HEK293 (cell line): ENCODE data around the gene CPNE8.

Experiments
- EGR2 ChIP-seq: fragments of 450-650 bp; formaldehyde crosslinking; IDR thresholded peaks from 2 replicates; pipeline ENCODE4 v1.5.1; 2016; ENCODE audit warnings: low read depth, missing biosample characterization, missing genetic modification characterization
- FEZF1 ChIP-seq: fragments of 450-650 bp; formaldehyde crosslinking; IDR thresholded peaks from 2 replicates; pipeline ENCODE4 v1.5.1; 2016; ENCODE audit warnings: missing biosample characterization, missing genetic modification characterization
- GFI1B ChIP-seq: fragments of 450-650 bp; formaldehyde crosslinking; IDR thresholded peaks from 2 replicates; pipeline ENCODE4 v1.5.1; 2016; ENCODE audit warnings: missing biosample characterization, missing genetic modification characterization
- HIC1 ChIP-seq: fragments of 450-650 bp; formaldehyde crosslinking; IDR thresholded peaks from 2 replicates; pipeline ENCODE4 v1.5.1; 2016; ENCODE audit warnings: missing biosample characterization, missing genetic modification characterization
- KLF10 ChIP-seq: fragments of 450-650 bp; IDR thresholded peaks from 2 replicates; pipeline ENCODE4 v1.5.1; 2018; ENCODE audit warnings: missing biosample characterization, mild to moderate bottlenecking, missing genetic modification characterization
- KLF7 ChIP-seq: fragments of 450-650 bp; formaldehyde crosslinking; IDR thresholded peaks from 2 replicates; pipeline ENCODE4 v1.5.1; 2016; ENCODE audit warnings: missing biosample characterization, missing genetic modification characterization, borderline replicate concordance
- OVOL3 ChIP-seq: fragments of 450-650 bp; formaldehyde crosslinking; IDR thresholded peaks from 2 replicates; pipeline ENCODE4 v1.5.1; 2016; ENCODE audit warnings: missing biosample characterization, missing genetic modification characterization
- TRIM28 ChIP-seq: IDR thresholded peaks from 2 replicates; pipeline ENCODE4 v1.6.1; 2011; ENCODE audit warnings: low read length, control low read depth, borderline replicate concordance
- YY2 ChIP-seq: fragments of 450-650 bp; formaldehyde crosslinking; IDR thresholded peaks from 2 replicates; pipeline ENCODE4 v1.5.1; 2016; ENCODE audit warnings: missing biosample characterization, missing genetic modification characterization
- ZBTB21 ChIP-seq: fragments of 450-650 bp; formaldehyde crosslinking; IDR thresholded peaks from 2 replicates; pipeline ENCODE4 v1.5.1; 2017; ENCODE audit warnings: missing biosample characterization, missing genetic modification characterization
- ZBTB26 ChIP-seq: fragments of 450-650 bp; formaldehyde crosslinking; optimal IDR thresholded peaks from 2 replicates; pipeline ENCODE3; 2016; ENCODE audit warnings: missing biosample characterization, mild to moderate bottlenecking, missing genetic modification characterization
- ZNF10 ChIP-seq: fragments of 450-650 bp; formaldehyde crosslinking; IDR thresholded peaks from 2 replicates; pipeline ENCODE4 v1.5.1; 2017; ENCODE audit warnings: missing biosample characterization, missing genetic modification characterization
- ZNF121 ChIP-seq: fragments of 450-650 bp; formaldehyde crosslinking; IDR thresholded peaks from 2 replicates; pipeline ENCODE4 v1.5.1; 2016; ENCODE audit warnings: missing biosample characterization, missing genetic modification characterization
- ZNF223 ChIP-seq: fragments of 450-650 bp; formaldehyde crosslinking; IDR thresholded peaks from 2 replicates; pipeline ENCODE4 v1.5.1; 2016; ENCODE audit warnings: missing biosample characterization, missing genetic modification characterization
- ZNF248 ChIP-seq: fragments of 450-650 bp; formaldehyde crosslinking; IDR thresholded peaks from 2 replicates; pipeline ENCODE4 v1.5.1; 2017; ENCODE audit warnings: missing biosample characterization, missing genetic modification characterization
- ZNF404 ChIP-seq: fragments of 450-650 bp; formaldehyde crosslinking; IDR thresholded peaks from 2 replicates; pipeline ENCODE4 v1.5.1; 2017; ENCODE audit warnings: missing biosample characterization, missing genetic modification characterization
- ZNF510 ChIP-seq: fragments of 450-650 bp; formaldehyde crosslinking; IDR thresholded peaks from 2 replicates; pipeline ENCODE4 v1.5.1; 2018; ENCODE audit warnings: mild to moderate bottlenecking, missing genetic modification characterization, missing biosample characterization; ENCODE audit not compliant: insufficient replicate concordance
- ZNF513 ChIP-seq: fragments of 450-650 bp; IDR thresholded peaks from 2 replicates; pipeline ENCODE4 v1.5.1; 2018; ENCODE audit warnings: missing biosample characterization, missing genetic modification characterization
- ZNF571 ChIP-seq: fragments of 450-650 bp; formaldehyde crosslinking; IDR thresholded peaks from 2 replicates; pipeline ENCODE4 v1.5.0; 2017; ENCODE audit warnings: missing biosample characterization, missing genetic modification characterization
- ZNF629 ChIP-seq: fragments of 450-650 bp; formaldehyde crosslinking; IDR thresholded peaks from 2 replicates; pipeline ENCODE4 v1.5.1; 2017; ENCODE audit warnings: missing biosample characterization, missing genetic modification characterization
- ZNF664 ChIP-seq: fragments of 450-650 bp; formaldehyde crosslinking; IDR thresholded peaks from 2 replicates; pipeline ENCODE4 v1.5.1; 2016; ENCODE audit warnings: missing biosample characterization, missing genetic modification characterization
- ZNF837 ChIP-seq: fragments of 450-650 bp; formaldehyde crosslinking; IDR thresholded peaks from 2 replicates; pipeline ENCODE4 v1.5.1; 2016; ENCODE audit warnings: missing biosample characterization, missing genetic modification characterization
- ZNF843 ChIP-seq: fragments of 450-650 bp; formaldehyde crosslinking; IDR thresholded peaks from 2 replicates; pipeline ENCODE4 v1.5.1; 2016; ENCODE audit warnings: missing biosample characterization, missing genetic modification characterization
- ZSCAN16 ChIP-seq: fragments of 450-650 bp; formaldehyde crosslinking; IDR thresholded peaks from 2 replicates; pipeline ENCODE4 v1.5.1; 2016; ENCODE audit warnings: missing biosample characterization, missing genetic modification characterization
- TF ChIP-seq, protein P1 (sequence below): fragments of 450-650 bp; formaldehyde crosslinking; IDR thresholded peaks from 2 replicates; pipeline ENCODE4 v1.5.1; 2017; ENCODE audit warnings: missing biosample characterization, missing genetic modification characterization
- TF ChIP-seq, protein P2 (sequence below): fragments of 450-650 bp; formaldehyde crosslinking; IDR thresholded peaks from 2 replicates; pipeline ENCODE4 v1.5.1; 2016; ENCODE audit warnings: missing biosample characterization, missing genetic modification characterization
- TF ChIP-seq, protein P3 (sequence below): IDR thresholded peaks from 2 replicates; pipeline ENCODE4 v1.6.1; 2011; ENCODE audit warnings: mild to moderate bottlenecking, low read depth, low read length, borderline replicate concordance
- TF ChIP-seq, protein P4 (sequence below): fragments of 450-650 bp; formaldehyde crosslinking; IDR thresholded peaks from 2 replicates; pipeline ENCODE4 v1.5.1; 2016; ENCODE audit warnings: missing biosample characterization, missing genetic modification characterization

The CPNE8 gene

DNA sequence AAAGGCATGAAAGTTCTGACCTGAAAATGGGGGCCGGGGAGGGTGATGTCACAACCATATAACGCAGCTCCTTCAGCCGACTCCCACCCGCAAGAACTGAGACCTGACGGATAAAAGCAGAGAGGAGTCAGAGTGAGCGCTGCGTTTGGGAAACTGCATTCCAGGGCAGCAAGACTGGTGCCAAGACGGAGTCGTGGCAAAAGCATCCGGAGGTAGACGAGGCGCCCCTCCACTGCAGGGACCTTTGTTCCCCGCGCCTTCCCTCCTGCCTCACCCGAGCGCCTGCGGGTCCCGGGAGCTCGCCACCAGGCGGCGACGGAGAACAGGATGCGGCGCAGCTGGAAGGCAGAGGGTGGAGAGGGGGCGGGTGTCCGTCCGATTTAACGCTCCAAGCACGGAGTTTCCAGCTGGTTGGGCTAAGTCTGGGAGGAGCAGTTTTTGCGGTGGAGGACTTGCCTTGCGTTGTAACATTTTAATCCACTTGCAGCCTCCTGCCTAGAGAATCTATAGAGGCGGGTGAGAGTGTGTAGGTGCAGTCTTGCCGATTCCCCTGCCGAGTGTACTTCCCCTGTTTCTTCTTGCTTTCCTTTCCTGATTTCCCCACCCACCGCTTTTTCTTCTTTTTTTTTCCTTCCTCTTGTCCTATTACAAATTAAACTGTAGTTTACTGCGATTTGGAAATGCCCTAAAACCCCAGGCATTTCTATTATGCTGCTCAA is 1.2 kb upstream of the CPNE8 start (continued):
- no peak for TF ChIP-seq ZNF248 (tag by site-specific recombination)
- peak; percentile 70 for TF ChIP-seq ZBTB26 (tag by site-specific recombination)
- 0 out of 2 replicates have a peak, but pooled peaks have one; percentile 23 for TF ChIP-seq ZNF513 (tag by site-specific recombination)
- TF ChIP-seq ZNF404 (tag by site-specific recombination), result no peak
- TF ChIP-seq ZNF121 (tag by site-specific recombination), result no peak
- TF ChIP-seq, protein P1, sequence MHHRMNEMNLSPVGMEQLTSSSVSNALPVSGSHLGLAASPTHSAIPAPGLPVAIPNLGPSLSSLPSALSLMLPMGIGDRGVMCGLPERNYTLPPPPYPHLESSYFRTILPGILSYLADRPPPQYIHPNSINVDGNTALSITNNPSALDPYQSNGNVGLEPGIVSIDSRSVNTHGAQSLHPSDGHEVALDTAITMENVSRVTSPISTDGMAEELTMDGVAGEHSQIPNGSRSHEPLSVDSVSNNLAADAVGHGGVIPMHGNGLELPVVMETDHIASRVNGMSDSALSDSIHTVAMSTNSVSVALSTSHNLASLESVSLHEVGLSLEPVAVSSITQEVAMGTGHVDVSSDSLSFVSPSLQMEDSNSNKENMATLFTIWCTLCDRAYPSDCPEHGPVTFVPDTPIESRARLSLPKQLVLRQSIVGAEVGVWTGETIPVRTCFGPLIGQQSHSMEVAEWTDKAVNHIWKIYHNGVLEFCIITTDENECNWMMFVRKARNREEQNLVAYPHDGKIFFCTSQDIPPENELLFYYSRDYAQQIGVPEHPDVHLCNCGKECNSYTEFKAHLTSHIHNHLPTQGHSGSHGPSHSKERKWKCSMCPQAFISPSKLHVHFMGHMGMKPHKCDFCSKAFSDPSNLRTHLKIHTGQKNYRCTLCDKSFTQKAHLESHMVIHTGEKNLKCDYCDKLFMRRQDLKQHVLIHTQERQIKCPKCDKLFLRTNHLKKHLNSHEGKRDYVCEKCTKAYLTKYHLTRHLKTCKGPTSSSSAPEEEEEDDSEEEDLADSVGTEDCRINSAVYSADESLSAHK, result peak; percentile 57
- 0 out of 2 replicates have a peak, but pooled peaks have one; percentile 35 for TF ChIP-seq KLF7 (tag by site-specific recombination)
- 0 out of 2 replicates have a peak, but pooled peaks have one; percentile 21 for TF ChIP-seq ZNF10
- TF ChIP-seq ZBTB21 (tag by site-specific recombination), result peak; percentile 54; the same call in 1 of the 2 replicates
- TF ChIP-seq TRIM28, result no peak; the same call in 1 of the 2 replicates
- TF ChIP-seq GFI1B, result no peak
- TF ChIP-seq KLF10 (tag by site-specific recombination), result peak; percentile 93
- 0 out of 2 replicates have a peak, but pooled peaks have one; percentile 20 for TF ChIP-seq ZSCAN16
- peak; percentile 87 for TF ChIP-seq EGR2
- TF ChIP-seq, protein P2, sequence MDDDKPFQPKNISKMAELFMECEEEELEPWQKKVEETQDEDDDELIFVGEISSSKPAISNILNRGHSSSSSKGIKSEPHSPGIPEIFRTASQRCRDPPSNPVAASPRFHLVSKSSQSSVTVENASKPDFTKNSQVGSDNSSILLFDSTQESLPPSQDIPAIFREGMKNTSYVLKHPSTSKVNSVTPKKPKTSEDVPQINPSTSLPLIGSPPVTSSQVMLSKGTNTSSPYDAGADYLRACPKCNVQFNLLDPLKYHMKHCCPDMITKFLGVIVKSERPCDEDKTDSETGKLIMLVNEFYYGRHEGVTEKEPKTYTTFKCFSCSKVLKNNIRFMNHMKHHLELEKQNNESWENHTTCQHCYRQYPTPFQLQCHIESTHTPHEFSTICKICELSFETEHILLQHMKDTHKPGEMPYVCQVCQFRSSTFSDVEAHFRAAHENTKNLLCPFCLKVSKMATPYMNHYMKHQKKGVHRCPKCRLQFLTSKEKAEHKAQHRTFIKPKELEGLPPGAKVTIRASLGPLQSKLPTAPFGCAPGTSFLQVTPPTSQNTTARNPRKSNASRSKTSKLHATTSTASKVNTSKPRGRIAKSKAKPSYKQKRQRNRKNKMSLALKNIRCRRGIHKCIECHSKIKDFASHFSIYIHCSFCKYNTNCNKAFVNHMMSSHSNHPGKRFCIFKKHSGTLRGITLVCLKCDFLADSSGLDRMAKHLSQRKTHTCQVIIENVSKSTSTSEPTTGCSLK (tag by site-specific recombination), result no peak
- no peak for TF ChIP-seq ZNF837 (tag by site-specific recombination)
- TF ChIP-seq ZNF843 (tag by site-specific recombination), result peak; percentile 69
- TF ChIP-seq ZNF664 (tag by site-specific recombination), result no peak
- TF ChIP-seq, protein P3, sequence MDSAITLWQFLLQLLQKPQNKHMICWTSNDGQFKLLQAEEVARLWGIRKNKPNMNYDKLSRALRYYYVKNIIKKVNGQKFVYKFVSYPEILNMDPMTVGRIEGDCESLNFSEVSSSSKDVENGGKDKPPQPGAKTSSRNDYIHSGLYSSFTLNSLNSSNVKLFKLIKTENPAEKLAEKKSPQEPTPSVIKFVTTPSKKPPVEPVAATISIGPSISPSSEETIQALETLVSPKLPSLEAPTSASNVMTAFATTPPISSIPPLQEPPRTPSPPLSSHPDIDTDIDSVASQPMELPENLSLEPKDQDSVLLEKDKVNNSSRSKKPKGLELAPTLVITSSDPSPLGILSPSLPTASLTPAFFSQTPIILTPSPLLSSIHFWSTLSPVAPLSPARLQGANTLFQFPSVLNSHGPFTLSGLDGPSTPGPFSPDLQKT, result no peak
- no peak for TF ChIP-seq ZNF223 (tag by site-specific recombination)
- TF ChIP-seq OVOL3 (tag by site-specific recombination), result no peak
- TF ChIP-seq ZNF571, result no peak
- TF ChIP-seq, protein P4, sequence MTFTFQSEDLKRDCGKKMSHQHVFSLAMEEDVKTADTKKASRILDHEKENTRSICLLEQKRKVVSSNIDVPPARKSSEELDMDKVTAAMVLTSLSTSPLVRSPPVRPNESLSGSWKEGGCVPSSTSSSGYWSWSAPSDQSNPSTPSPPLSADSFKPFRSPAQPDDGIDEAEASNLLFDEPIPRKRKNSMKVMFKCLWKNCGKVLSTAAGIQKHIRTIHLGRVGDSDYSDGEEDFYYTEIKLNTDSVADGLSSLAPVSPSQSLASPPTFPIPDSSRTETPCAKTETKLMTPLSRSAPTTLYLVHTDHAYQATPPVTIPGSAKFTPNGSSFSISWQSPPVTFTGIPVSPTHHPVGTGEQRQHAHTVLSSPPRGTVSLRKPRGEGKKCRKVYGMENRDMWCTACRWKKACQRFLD (tag by site-specific recombination), result no peak
- no peak for TF ChIP-seq FEZF1 (tag by site-specific recombination)
- TF ChIP-seq YY2 (tag by site-specific recombination), result no peak
- peak; percentile 89 for TF ChIP-seq ZNF629 (tag by site-specific recombination)
- TF ChIP-seq ZNF510 (tag by site-specific recombination), result no peak
- TF ChIP-seq HIC1 (tag by site-specific recombination), result peak; percentile 68
